Measurements from ENCODE around the gene GABPB2.

The GABPB2 gene

GRCh38 chr1:151058692-151059091 is 11.9 kb upstream of the GABPB2 start:
- TF ChIP-seq CTCF (IDR thresholded peaks at IDR 0.05; ENCODE audit: borderline replicate concordance, control extremely low read depth, extremely low read depth, insufficient read depth, missing control alignments), result no peak
- in situ Hi-C loops (cut with MboI; ENCODE audit: low sequenced_read_pairs, unreplicated experiment), result no loop called here
- DNase-seq (ENCODE audit: low spot score), result no peak

GRCh38 chr1:151059109-151060006 is 11.2 kb upstream of the GABPB2 start, which contains the start of gene CDC42SE1:
Gene CDC42SE1, minus strand, starts transcription at chr1:151059622. Its CDS starts 3,892 bp downstream, at chr1:151055730.
- TF ChIP-seq CTCF (IDR thresholded peaks at IDR 0.05; ENCODE audit: borderline replicate concordance, control extremely low read depth, extremely low read depth, insufficient read depth, missing control alignments), result peak; percentile 81
- in situ Hi-C loops (cut with MboI; ENCODE audit: low sequenced_read_pairs, unreplicated experiment), result no loop called here
- DNase-seq (ENCODE audit: low spot score), result peak; percentile 93

GRCh38 chr1:151060007-151060656 is 10.4 kb upstream of the GABPB2 start, which contains the start of gene MLLT11:
Gene MLLT11, plus strand, starts transcription at chr1:151060397. Its CDS starts 6,828 bp downstream, at chr1:151067225.
- DNase-seq (ENCODE audit: low spot score), result peak; percentile 47
- in situ Hi-C loops (cut with MboI; ENCODE audit: low sequenced_read_pairs, unreplicated experiment), result no loop called here
- TF ChIP-seq CTCF (IDR thresholded peaks at IDR 0.05; ENCODE audit: borderline replicate concordance, control extremely low read depth, extremely low read depth, insufficient read depth, missing control alignments), result no peak

GRCh38 chr1:151060657-151061421 is 9.7 kb upstream of the GABPB2 start:
- TF ChIP-seq CTCF (IDR thresholded peaks at IDR 0.05; ENCODE audit: borderline replicate concordance, control extremely low read depth, extremely low read depth, insufficient read depth, missing control alignments), result no peak
- no peak for DNase-seq (ENCODE audit: low spot score)
- in situ Hi-C loops (cut with MboI; ENCODE audit: low sequenced_read_pairs, unreplicated experiment), result no loop called here

- DNase-seq (ENCODE audit: low spot score), result no peak
- in situ Hi-C loops (cut with MboI; ENCODE audit: low sequenced_read_pairs, unreplicated experiment), result no loop called here
- TF ChIP-seq CTCF (IDR thresholded peaks at IDR 0.05; ENCODE audit: borderline replicate concordance, control extremely low read depth, extremely low read depth, insufficient read depth, missing control alignments), result no peak
Measured at GRCh38 chr1:151061704-151062103, 8.9 kb upstream of the GABPB2 start.

- DNase-seq (ENCODE audit: low spot score), result no peak
- in situ Hi-C loops (cut with MboI; ENCODE audit: low sequenced_read_pairs, unreplicated experiment), result no loop called here
Measured at GRCh38 chr1:151062741-151063371, 7.7 kb upstream of the GABPB2 start.

More at GRCh38 chr1:151062741-151063371, 7.7 kb upstream of the GABPB2 start:
- no peak for TF ChIP-seq CTCF (IDR thresholded peaks at IDR 0.05; ENCODE audit: borderline replicate concordance, control extremely low read depth, extremely low read depth, insufficient read depth, missing control alignments)
